SU-DHL-6 (cell line): ENCODE results near the gene WNT7A.

Experiments
- H2AFZ ChIP-seq: fragments of 200-600 bp; sonication (generic); 2 replicates; pipeline ENCODE4 v1.6.1; 2014; ENCODE audit warnings: low read depth, mild to moderate bottlenecking, moderate library complexity, mixed read lengths, antibody characterized with exemption, low read length; ENCODE audit not compliant: severe bottlenecking
- H3F3A ChIP-seq: fragments of 200-600 bp; shearing (Covaris generic); 2 replicates; pipeline ENCODE4 v1.6.0; 2016; ENCODE audit warnings: antibody characterized with exemption, mild to moderate bottlenecking; ENCODE audit not compliant: insufficient read depth
- H3K27ac ChIP-seq: fragments of 200-600 bp; sonication (generic); 2 replicates; pipeline ENCODE4 v1.5.1; 2016; ENCODE audit warnings: low read depth, mild to moderate bottlenecking, low read length, moderate library complexity, mixed read lengths
- H3K27me3 ChIP-seq: fragments of 200-600 bp; sonication (generic), shearing (Covaris generic); 2 replicates; pipeline ENCODE4 v1.6.0; 2014; ENCODE audit warnings: mild to moderate bottlenecking, low read length
- H3K36me3 ChIP-seq: fragments of 200-600 bp; sonication (generic); 2 replicates; pipeline ENCODE4 v1.6.1; 2014; ENCODE audit warnings: mild to moderate bottlenecking, low read length, mixed read lengths
- H3K4me2 ChIP-seq: fragments of 300-600, 200-600 bp; shearing (Covaris generic), sonication (generic); 2 replicates; pipeline ENCODE4 v1.6.0; 2014; ENCODE audit warnings: low read length, low read depth, mild to moderate bottlenecking; ENCODE audit not compliant: poor library complexity, severe bottlenecking
- H3K4me3 ChIP-seq: fragments of 200-600 bp; sonication (generic); 2 replicates; pipeline ENCODE4 v1.5.1; 2014; ENCODE audit warnings: antibody characterized with exemption, low read length, mild to moderate bottlenecking, mixed read lengths; ENCODE audit not compliant: insufficient read depth, poor library complexity, severe bottlenecking
- H3K79me2 ChIP-seq: fragments of 200-600 bp; sonication (generic); 2 replicates; pipeline ENCODE4 v1.6.1; 2014; ENCODE audit warnings: mild to moderate bottlenecking, low read length, moderate library complexity; ENCODE audit not compliant: insufficient read depth
- H3K9ac ChIP-seq: fragments of 200-600 bp; sonication (generic); 2 replicates; pipeline ENCODE4 v1.7.0; 2014; ENCODE audit warnings: mild to moderate bottlenecking, low read length
- H3K9me2 ChIP-seq: fragments of 200-600 bp; sonication (generic); replicated peaks from 2 replicates; pipeline ENCODE4 v1.6.1; 2014; ENCODE audit warnings: low read length; ENCODE audit not compliant: insufficient read depth
- H3K9me3 ChIP-seq: fragments of 200-600 bp; sonication (generic); 2 replicates; pipeline ENCODE4 v1.6.1; 2014; ENCODE audit warnings: low read length, mixed read lengths; ENCODE audit not compliant: insufficient read depth
- H4K20me1 ChIP-seq: fragments of 200-600 bp; sonication (generic); 2 replicates; pipeline ENCODE4 v1.6.1; 2014; ENCODE audit warnings: low read depth, mild to moderate bottlenecking, antibody characterized with exemption, low read length, moderate library complexity, mixed read lengths
- CTCF ChIP-seq: fragments of 200-600 bp; sonication (generic); IDR thresholded peaks from one replicate; pipeline ENCODE4 v1.5.1; 2017; ENCODE audit warnings: antibody characterized with exemption, mild to moderate bottlenecking, low read length, moderate library complexity; ENCODE audit not compliant: insufficient read depth, poor library complexity, severe bottlenecking
- EZH2phosphoT487 ChIP-seq: fragments of 200-600 bp; sonication (generic), shearing (Covaris generic); conservative IDR thresholded peaks from 2 replicates; pipeline ENCODE4 v1.6.1; 2018; ENCODE audit warnings: mild to moderate bottlenecking, antibody characterized with exemption, low read length, moderate library complexity, mixed read lengths

WNT7A gene

DNA sequence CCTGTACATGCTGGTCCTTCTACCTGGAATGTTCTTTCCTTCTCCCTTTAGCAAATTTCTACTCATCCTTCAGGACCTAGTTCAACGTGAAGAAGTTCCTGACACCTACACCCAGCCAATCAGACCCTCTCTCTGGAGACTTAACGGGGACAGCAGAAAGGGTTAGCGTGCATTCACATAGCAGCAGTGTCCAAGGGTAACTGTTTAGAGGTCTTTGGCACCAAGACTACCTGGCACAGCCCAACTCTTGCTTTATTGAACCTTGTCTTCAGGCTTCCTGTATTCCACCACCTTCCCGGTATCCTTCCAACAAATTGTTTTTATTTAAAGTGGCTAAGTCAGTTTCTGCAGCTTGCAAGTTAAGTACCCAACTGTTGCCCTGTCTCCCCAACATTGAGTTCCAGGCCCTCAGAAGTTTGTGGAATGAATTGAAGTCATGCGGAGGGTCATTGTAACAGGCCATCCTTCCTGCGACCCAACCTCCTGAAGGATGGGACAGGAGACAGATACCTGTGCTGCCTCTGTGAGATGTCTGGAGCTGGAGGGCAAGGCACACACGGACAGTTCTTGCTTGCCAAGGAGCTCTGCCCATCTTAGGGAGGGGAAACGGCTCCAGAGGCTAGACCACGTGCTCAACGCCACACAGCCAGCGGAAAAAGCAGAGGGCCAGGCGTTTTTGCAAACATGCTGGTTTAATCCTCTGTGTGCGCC, 14.4 kb upstream of the WNT7A start:
- no peaks in the 10 kb centered on the region for H3K9me3 ChIP-seq
- H2AFZ ChIP-seq: no peak overlapping the region

GRCh38 chr3:13892304-13892703, 12.4 kb upstream of the WNT7A start:
- Histone ChIP-seq H3K9ac (no peak overlapping the region), H3K36me3 (no peaks in the 10 kb centered on the region), H3K27me3 (no peaks in the 10 kb centered on the region), H3K9me2 (no peaks in the 10 kb centered on the region), H2AFZ (no peak overlapping the region), H3K9me3 (no peaks in the 10 kb centered on the region), H3K27ac (no peak overlapping the region), H3K4me2 (no peak overlapping the region), H3K4me3 (no peak overlapping the region), H3F3A (no peaks in the 10 kb centered on the region), H4K20me1 (no peaks in the 10 kb centered on the region), H3K79me2 (no peaks in the 10 kb centered on the region)
- TF ChIP-seq EZH2phosphoT487 (no peak), CTCF (no peak)

More for the DNA sequence above, 14.4 kb upstream of the WNT7A start:
- Histone ChIP-seq H3F3A (no peaks in the 10 kb centered on the region), H3K4me3 (no peak overlapping the region), H3K27ac (no peak overlapping the region), H3K79me2 (no peaks in the 10 kb centered on the region), H3K27me3 (no peaks in the 10 kb centered on the region), H3K4me2 (no peak overlapping the region), H4K20me1 (no peaks in the 10 kb centered on the region), H3K9me2 (no peaks in the 10 kb centered on the region), H3K9ac (no peak overlapping the region), H3K36me3 (no peaks in the 10 kb centered on the region)
- no peak for TF ChIP-seq CTCF
- TF ChIP-seq EZH2phosphoT487: no peak

DNA sequence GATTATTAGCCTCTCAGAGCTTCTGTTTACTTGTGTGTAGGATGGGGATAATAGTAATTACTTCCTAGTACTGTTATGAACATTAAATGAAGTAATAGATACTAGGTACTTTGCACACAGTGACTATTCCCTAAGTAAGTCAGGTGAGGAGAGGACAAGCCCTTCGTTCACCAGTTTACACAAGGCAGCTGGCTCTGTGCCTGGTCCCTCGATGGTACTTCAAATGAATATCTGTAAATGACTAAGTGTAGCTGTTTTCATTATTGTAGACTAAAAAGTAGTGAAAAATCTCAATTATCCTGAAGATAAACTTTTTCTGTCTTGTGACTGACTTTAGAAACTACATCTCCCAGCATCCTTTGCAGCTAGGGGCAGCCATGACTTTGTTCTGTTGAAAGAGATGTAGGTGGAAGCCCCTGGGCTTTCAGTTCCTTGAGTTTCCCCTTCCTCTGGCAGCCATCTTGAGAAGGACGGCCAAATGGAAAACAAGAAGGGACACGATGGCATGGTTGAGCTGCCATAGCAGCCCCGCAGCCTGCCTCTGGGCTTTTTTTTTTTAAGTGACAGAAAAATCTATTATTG, 11.7 kb upstream of the WNT7A start:
- H3K79me2 ChIP-seq: no peaks in the 10 kb centered on the region
- no peak overlapping the region for H3K27ac ChIP-seq
- no peak overlapping the region for H2AFZ ChIP-seq
- no peaks in the 10 kb centered on the region for H3K27me3 ChIP-seq
- no peak overlapping the region for H3K4me2 ChIP-seq
- no peaks in the 10 kb centered on the region for H3K9me3 ChIP-seq
- H3K4me3 ChIP-seq: no peak overlapping the region
- no peak for TF ChIP-seq EZH2phosphoT487
- no peak for TF ChIP-seq CTCF
- H4K20me1 ChIP-seq: no peaks in the 10 kb centered on the region
- H3F3A ChIP-seq: no peaks in the 10 kb centered on the region
- no peaks in the 10 kb centered on the region for H3K36me3 ChIP-seq
- no peaks in the 10 kb centered on the region for H3K9me2 ChIP-seq
- H3K9ac ChIP-seq: no peak overlapping the region
